G401.6 (cell line): ENCODE data around the gene OSBPL3.

Experiments
- FAIRE-seq: peaks from 2 replicates; lab custom pipeline; 2012; peaks lifted over from hg19 to GRCh38; lab: Jason Lieb, UNC

OSBPL3 gene

GRCh38 chr7:24980534-24981170, 674 bp upstream of the OSBPL3 start:
- FAIRE-seq: no peak

GRCh38 chr7:24979470-24979862, 512 bp downstream of the OSBPL3 start:
- no peak for FAIRE-seq

DNA sequence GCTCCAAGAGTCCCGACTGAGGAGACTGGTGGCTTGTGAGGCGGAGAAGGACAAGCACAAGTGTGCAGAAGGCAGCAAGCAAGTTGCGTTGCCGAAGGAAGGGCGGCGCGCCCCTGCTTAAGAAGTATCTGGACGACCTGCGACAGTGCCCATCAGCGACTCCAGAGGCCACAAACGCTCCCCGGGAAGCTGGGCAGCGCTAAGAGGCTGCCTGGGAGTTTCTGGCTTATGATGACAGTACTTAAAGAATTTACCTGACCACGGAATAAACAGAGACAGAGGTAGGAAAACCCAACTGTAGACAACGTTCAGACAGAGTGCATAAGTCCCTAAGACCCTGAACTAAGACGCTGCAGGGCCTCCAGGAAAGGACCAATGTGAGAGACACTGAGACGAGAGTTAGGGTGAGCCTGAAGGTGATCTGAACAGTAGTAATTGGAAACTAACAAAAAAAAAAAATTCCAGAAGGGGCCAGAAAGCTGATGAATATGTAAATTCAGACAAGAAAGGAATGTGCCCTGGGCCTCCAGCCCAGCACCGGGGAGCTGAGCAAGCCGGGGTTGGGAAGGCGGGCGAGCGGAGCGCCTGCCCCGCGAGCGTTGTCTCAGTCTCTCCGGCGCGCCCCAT, 1.0 kb downstream of the OSBPL3 start:
- peak; percentile 63 for FAIRE-seq

GRCh38 chr7:24975644-24976260, 4.2 kb downstream of the OSBPL3 start:
- FAIRE-seq: no peak

- FAIRE-seq: peak; percentile 30
Measured at GRCh38 chr7:24975172-24975571, 4.8 kb downstream of the OSBPL3 start.

DNA sequence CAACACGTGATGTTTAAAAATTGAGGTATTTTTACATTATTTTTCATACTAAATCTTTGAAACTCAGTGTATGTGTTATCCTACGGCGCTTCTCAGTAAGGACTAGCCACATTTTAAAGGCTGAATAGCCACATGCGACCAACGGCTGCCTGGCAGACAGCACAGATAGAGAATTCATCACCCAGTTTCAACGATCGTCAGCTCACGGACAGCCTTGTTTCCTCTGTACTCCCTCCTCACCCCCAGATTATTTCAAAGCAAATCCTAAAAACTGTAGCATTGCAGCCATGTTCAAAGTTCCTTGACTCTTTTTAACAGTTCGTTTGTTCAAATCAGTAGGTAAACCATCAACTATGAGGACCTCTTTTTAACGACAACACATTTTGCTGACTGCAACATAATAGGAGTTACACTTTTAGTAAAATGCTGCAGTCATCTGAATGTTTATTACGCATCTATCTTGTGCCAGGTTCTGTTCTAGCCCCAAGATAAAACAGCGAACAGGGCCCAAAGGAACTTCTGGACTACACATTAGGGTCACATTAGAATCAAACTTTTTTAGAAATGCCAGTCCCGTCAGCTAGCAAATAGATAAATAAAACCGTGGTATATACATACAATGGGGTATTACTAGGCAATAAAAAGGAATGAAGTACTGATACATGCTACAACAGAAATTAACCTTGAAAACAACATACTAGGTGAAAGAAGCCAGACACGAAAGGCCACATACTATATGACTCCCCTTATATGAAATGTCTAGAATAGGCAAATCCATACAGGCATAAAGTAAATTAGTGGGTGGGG, 5.7 kb downstream of the OSBPL3 start:
- no peak for FAIRE-seq

DNA sequence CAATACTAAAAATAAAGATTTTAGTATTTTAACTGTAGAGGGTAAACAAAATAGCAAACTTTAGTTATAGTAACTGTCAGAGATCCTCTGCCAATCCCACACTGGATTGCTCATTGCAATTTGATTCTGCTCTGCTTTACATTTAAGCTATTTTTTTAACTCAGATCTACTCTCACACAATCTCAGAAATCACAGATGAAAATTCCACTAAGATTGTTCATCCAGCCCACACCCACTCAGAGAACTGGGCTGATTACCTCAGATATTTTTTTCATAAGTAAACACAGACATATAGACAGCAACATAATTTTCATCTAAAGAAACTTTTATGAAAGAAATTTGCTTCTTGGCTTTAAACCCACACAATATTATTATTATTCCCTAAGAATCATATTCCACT, 7.0 kb downstream of the OSBPL3 start:
- no peak for FAIRE-seq

- no peak for FAIRE-seq
Measured at GRCh38 chr7:24972166-24972477, 7.9 kb downstream of the OSBPL3 start.

DNA sequence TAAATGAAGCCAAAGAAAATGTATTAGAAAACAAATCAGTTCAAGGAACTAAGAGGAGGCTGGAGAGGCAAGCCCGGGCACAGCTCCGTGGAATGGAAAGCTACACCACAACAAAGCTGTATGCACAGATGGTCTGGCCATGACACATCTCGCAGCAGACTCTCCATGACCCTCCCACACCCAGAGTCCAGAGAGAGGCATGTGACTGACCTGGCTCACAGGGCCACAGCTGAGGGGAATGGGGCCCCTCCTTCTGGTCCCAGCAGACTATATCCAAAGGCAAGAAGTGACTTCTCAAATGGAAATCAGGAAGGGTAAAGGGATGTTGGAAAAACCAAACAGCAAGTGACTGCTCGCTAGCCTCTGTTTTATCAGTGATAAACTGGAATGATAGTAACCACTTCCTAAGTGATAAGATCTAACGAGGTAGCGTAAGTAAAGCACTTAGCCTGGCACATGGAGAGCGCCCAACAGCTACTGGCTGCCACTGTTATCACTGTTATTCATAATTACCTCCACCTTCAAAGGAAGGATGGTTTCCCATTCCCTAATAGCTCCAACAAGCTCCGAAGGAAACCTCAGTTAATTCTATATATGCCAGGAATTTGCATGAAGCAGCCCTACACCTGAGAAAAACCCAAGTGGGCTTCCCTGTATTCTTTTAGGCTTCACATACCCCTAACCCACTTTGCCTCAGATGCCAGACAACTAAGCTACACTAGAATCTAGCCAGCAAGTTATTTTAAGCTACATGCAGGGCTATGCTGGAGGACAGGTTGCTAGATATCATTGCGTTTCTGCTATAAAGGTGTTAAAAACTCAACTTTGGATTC, 8.4 kb downstream of the OSBPL3 start:
- FAIRE-seq: no peak

- FAIRE-seq: no peak
Measured at GRCh38 chr7:24970676-24971075, 9.3 kb downstream of the OSBPL3 start.

DNA sequence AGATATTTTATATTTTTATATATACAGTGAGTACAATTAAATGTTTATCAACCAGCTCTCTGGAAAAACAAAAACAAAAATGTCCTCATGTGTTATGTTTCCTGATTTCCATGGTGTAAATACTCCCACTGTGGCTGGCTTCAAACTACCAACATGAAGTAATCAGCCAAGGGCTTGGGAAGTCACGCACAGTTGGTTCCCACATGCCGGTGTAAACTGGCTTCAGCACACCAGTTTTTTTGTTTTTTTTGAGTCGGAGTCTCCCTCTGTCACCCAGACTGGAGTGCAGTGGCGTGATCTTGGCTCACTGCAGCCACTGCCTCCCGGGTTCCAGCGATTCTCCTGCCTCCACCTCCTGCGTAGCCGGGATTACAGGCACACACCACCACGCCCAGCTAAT, 11.8 kb downstream of the OSBPL3 start:
- no peak for FAIRE-seq

DNA sequence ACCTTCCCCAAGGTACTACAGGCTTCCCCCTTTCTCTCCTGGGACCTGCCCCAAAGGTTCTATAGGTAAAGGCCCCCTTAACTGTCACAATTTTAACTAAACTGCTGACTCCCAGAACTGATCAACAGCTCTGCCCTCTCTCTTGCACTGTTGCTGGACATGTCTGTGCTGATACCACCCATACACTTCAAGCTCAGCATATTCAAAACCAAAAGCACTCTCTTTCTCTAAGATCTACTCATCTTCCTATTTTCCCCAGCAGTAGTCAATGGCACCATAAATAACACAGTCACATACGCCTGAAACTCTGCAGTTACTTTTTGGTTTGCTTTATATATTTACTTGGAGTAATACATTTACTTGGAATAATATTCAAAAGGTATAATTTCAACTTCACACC, 12.3 kb downstream of the OSBPL3 start:
- no peak for FAIRE-seq

GRCh38 chr7:24966802-24967201, 13.2 kb downstream of the OSBPL3 start:
- FAIRE-seq: no peak

- FAIRE-seq: no peak
Measured at GRCh38 chr7:24965831-24966708, 13.9 kb downstream of the OSBPL3 start.

GRCh38 chr7:24964191-24964590, 15.8 kb downstream of the OSBPL3 start:
- FAIRE-seq: no peak

- FAIRE-seq: no peak
Measured at GRCh38 chr7:24963218-24963617, 16.8 kb downstream of the OSBPL3 start.

DNA sequence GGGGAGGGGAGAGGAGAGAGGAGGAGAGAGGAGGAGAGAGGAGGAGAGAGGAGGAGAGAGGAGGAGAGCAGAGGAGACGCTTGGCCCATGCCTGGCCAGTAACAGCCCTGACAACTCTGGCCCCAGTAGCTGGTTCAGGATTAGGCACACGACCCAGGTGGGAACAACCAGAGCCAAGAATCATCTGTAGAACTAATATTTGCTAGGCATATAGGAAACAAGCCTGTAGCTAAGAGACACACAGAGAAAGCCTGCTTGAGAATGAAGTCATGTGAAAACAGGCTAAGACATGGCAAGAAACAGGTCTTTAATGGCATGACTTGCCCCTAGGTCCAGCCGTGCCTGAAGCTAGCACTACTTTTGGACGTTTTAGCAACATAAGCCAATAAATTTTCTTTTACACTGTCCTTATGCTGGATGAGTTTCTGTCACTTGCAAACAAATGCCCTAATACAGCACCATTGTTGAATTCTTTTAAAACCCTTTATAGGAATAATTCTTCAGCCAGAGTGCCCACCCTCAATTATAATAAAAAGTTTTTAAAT, 17.5 kb downstream of the OSBPL3 start:
- no peak for FAIRE-seq

DNA sequence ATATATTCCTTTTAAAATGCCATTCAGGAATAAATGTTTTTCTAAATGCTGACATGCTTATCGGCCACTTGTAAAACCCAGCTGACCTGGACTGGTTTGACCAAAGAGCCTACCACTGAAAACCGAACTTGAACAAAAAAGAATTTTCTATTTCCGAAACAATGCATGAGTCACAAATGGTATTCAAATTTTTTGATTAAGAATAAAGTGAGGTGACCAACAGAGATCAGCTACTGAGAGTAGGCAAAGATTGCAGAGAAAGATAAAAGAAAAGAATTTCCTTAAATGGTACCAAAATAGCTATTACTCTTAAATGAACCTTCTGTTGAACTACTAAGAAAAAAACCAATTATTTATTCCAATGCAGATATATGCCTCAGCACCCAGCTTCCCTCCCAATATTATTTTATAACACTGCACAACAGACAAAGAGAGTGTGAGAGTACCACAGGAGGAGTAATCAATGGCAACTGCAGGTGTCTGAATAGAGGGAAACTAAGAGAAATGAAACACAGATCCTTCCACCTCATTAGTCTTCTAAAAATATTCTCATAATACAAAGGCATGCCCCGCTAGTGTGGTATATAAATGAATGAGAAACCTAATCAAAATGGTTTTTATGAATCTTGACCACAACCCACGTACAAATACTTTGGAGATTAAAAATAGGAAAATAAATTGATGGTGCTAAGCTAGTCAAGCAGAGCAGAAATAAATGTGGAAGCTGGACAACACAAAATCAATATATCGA, 20.1 kb downstream of the OSBPL3 start:
- FAIRE-seq: no peak

DNA sequence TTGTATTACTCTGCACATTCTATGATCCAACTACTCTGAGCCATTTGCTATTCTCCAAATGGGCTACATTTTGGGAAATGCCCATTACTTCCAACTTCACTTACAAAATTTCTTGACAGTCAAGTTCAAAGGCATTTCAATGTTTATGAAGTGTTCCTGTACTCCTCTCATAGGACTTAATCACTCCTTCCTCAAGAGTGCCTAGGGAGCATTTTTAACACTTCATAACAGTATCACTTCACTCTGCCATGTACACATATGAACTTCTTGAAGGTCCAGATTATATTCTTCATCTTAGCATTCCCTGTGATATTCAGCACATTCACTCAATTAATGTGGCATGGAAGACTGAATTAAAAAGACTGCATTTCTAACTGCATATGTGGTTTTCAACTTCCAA, 21.6 kb downstream of the OSBPL3 start:
- no peak for FAIRE-seq

DNA sequence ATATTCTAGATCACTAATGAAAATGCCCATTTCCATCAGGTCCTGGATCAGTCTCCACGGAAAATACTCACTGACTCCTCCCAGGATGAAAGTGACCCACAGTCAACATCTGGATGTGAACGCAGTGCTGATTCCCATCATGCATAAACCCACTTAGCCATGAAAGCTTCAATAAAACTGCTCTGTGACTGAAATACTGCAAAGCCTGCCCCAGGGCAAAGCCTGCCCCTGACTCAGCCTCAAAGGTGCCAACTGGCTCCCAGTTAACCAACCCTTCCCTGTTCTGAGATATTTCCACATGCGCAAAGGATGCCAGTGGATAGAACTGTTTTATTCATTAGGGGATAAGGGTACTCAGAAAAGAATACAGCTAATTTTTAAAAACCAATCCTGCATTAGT, 24.0 kb downstream of the OSBPL3 start:
- no peak for FAIRE-seq
